Measurements from ENCODE around the gene NPIPA8. TPM values are rescaled to one million over a fixed set of nuclear protein-coding genes. Genes with fewer than 3 reads are reported as not detected.
"Not testable (repeated sequence)": the region's sequence is repeated elsewhere in the genome, so short reads cannot be mapped to it uniquely, and the experiment has no call there.

Gene NPIPA8
- total RNA-seq (2021; ENCODE audit: unreplicated experiment) (0.81 TPM), Bru-seq, nascent RNA (not detected), BruChase-seq, experiment 1, labeled RNA remaining after a 6-hour chase (percentile 10 among the genes with signal in this experiment), BruChase-seq, experiment 2, labeled RNA remaining after a 2-hour chase (not detected)
- polyA plus RNA-seq (2012), result 0.07 and 0.45 TPM in 2 replicates
- long read RNA-seq, partial matches to known transcripts, result 1 of 4 reads
- long read RNA-seq, other reads (novel, unspliced or antisense), result 3 of 4 reads

- H3K79me2 ChIP-seq (ENCODE audit: insufficient read depth, low read length); H3K9ac ChIP-seq (ENCODE audit: low read length); H3K9me3 ChIP-seq (ENCODE audit: control insufficient read depth in 1 of 2, insufficient read depth in 1 of 2, low read depth in 1 of 2, low read length in 2 of 2); RAD21 ChIA-PET (ENCODE audit: low non-redundant PET in 1 of 2, low total read pairs in 2 of 2, uncharacterized antibody in 2 of 2, unreplicated experiment in 2 of 2); H3K4me2 ChIP-seq (ENCODE audit: low read length); POLR2A ChIA-PET; CTCF ChIA-PET; H2AFZ ChIP-seq (ENCODE audit: low read depth, low read length, poor library complexity, severe bottlenecking); ATAC-seq; H3K27ac ChIP-seq (ENCODE audit: low read depth, low read length); H3K9me2 ChIP-seq (ENCODE audit: insufficient read depth); H3K27me3 ChIP-seq (ENCODE audit: insufficient read depth, low read length); H4K20me1 ChIP-seq (ENCODE audit: insufficient read depth); intact Hi-C loops (cut with micrococcal nuclease); DNase-seq (ENCODE audit: low read depth, low spot score); H3K4me1 ChIP-seq (ENCODE audit: control insufficient read depth in 1 of 2, insufficient read depth in 2 of 2, low read length in 2 of 2); H3K36me3 ChIP-seq (ENCODE audit: control insufficient read depth in 1 of 2, insufficient read depth in 2 of 2, low read length in 2 of 2); BruUV-seq (replicated peaks); H3K4me3 ChIP-seq (replicated peaks in 1 of 2; ENCODE audit: low read depth in 1 of 2, low read length in 2 of 2): not testable (repeated sequence)
Observed at GRCh38 chr16:18336636-18337035, at the start of gene NPIPA8. NPIPA8 (minus strand) TSS chr16:18336736; CDS start chr16:18332662, 4,074 bp downstream.

GRCh38 chr16:18385285-18385684 lies 48.7 kb upstream of the NPIPA8 start:
- H3K79me2 ChIP-seq (ENCODE audit: insufficient read depth, low read length); H2AFZ ChIP-seq (ENCODE audit: low read depth, low read length, poor library complexity, severe bottlenecking); intact Hi-C loops (cut with micrococcal nuclease); H3K27ac ChIP-seq (ENCODE audit: low read depth, low read length); POLR2A ChIA-PET; CTCF ChIA-PET; DNase-seq (ENCODE audit: low read depth, low spot score); H3K27me3 ChIP-seq (ENCODE audit: insufficient read depth, low read length); H3K9me2 ChIP-seq (ENCODE audit: insufficient read depth); H4K20me1 ChIP-seq (ENCODE audit: insufficient read depth); H3K4me3 ChIP-seq (replicated peaks in 1 of 2; ENCODE audit: low read depth in 1 of 2, low read length in 2 of 2); H3K9me3 ChIP-seq (ENCODE audit: control insufficient read depth in 1 of 2, insufficient read depth in 1 of 2, low read depth in 1 of 2, low read length in 2 of 2); RAD21 ChIA-PET (ENCODE audit: low non-redundant PET in 1 of 2, low total read pairs in 2 of 2, uncharacterized antibody in 2 of 2, unreplicated experiment in 2 of 2); H3K36me3 ChIP-seq (ENCODE audit: control insufficient read depth in 1 of 2, insufficient read depth in 2 of 2, low read length in 2 of 2); H3K9ac ChIP-seq (ENCODE audit: low read length); ATAC-seq; BruUV-seq (replicated peaks); H3K4me1 ChIP-seq (ENCODE audit: control insufficient read depth in 1 of 2, insufficient read depth in 2 of 2, low read length in 2 of 2); H3K4me2 ChIP-seq (ENCODE audit: low read length): not testable (repeated sequence)

- H3K9me2 ChIP-seq (ENCODE audit: insufficient read depth); H4K20me1 ChIP-seq (ENCODE audit: insufficient read depth); DNase-seq (ENCODE audit: low read depth, low spot score); CTCF ChIA-PET; H3K4me3 ChIP-seq (replicated peaks in 1 of 2; ENCODE audit: low read depth in 1 of 2, low read length in 2 of 2); RAD21 ChIA-PET (ENCODE audit: low non-redundant PET in 1 of 2, low total read pairs in 2 of 2, uncharacterized antibody in 2 of 2, unreplicated experiment in 2 of 2); H3K4me2 ChIP-seq (ENCODE audit: low read length); H3K27me3 ChIP-seq (ENCODE audit: insufficient read depth, low read length); H3K79me2 ChIP-seq (ENCODE audit: insufficient read depth, low read length); H3K27ac ChIP-seq (ENCODE audit: low read depth, low read length); POLR2A ChIA-PET; H3K36me3 ChIP-seq (ENCODE audit: control insufficient read depth in 1 of 2, insufficient read depth in 2 of 2, low read length in 2 of 2); BruUV-seq (replicated peaks); H2AFZ ChIP-seq (ENCODE audit: low read depth, low read length, poor library complexity, severe bottlenecking); H3K9ac ChIP-seq (ENCODE audit: low read length); intact Hi-C loops (cut with micrococcal nuclease); ATAC-seq; H3K9me3 ChIP-seq (ENCODE audit: control insufficient read depth in 1 of 2, insufficient read depth in 1 of 2, low read depth in 1 of 2, low read length in 2 of 2); H3K4me1 ChIP-seq (ENCODE audit: control insufficient read depth in 1 of 2, insufficient read depth in 2 of 2, low read length in 2 of 2): not testable (repeated sequence)
Observed at GRCh38 chr16:18384869-18385268, 48.3 kb upstream of the NPIPA8 start.

GRCh38 chr16:18384098-18384636 lies 47.6 kb upstream of the NPIPA8 start:
- H3K9ac ChIP-seq (ENCODE audit: low read length); H3K27ac ChIP-seq (ENCODE audit: low read depth, low read length); H4K20me1 ChIP-seq (ENCODE audit: insufficient read depth); BruUV-seq (replicated peaks); ATAC-seq; H2AFZ ChIP-seq (ENCODE audit: low read depth, low read length, poor library complexity, severe bottlenecking); RAD21 ChIA-PET (ENCODE audit: low non-redundant PET in 1 of 2, low total read pairs in 2 of 2, uncharacterized antibody in 2 of 2, unreplicated experiment in 2 of 2); H3K27me3 ChIP-seq (ENCODE audit: insufficient read depth, low read length); DNase-seq (ENCODE audit: low read depth, low spot score); CTCF ChIA-PET; H3K4me1 ChIP-seq (ENCODE audit: control insufficient read depth in 1 of 2, insufficient read depth in 2 of 2, low read length in 2 of 2); H3K4me3 ChIP-seq (replicated peaks in 1 of 2; ENCODE audit: low read depth in 1 of 2, low read length in 2 of 2); H3K79me2 ChIP-seq (ENCODE audit: insufficient read depth, low read length); POLR2A ChIA-PET; intact Hi-C loops (cut with micrococcal nuclease); H3K9me3 ChIP-seq (ENCODE audit: control insufficient read depth in 1 of 2, insufficient read depth in 1 of 2, low read depth in 1 of 2, low read length in 2 of 2); H3K9me2 ChIP-seq (ENCODE audit: insufficient read depth); H3K36me3 ChIP-seq (ENCODE audit: control insufficient read depth in 1 of 2, insufficient read depth in 2 of 2, low read length in 2 of 2); H3K4me2 ChIP-seq (ENCODE audit: low read length): not testable (repeated sequence)
